AG10803 (cell line): ENCODE measurements around the gene MEIS1.

ENCODE experiments used
- DNase-seq: peaks from one replicate; pipeline ENCODE4 v3.0.0; 2010; ENCODE audit warnings: low read depth
- H3K4me3 ChIP-seq: 2 replicates; pipeline ENCODE4 v1.5.1; 2011; ENCODE audit warnings: mild to moderate bottlenecking, low read length, control low read depth
- CTCF ChIP-seq: conservative IDR thresholded peaks from 2 replicates; pipeline ENCODE4 v1.5.1; 2011; ENCODE audit warnings: mild to moderate bottlenecking, low read length, control low read depth, inconsistent platforms

The MEIS1 gene

GRCh38 chr2:66445925-66446871 lies 11.3 kb downstream of the MEIS1 start:
- H3K4me3 ChIP-seq = peak overlapping the region; percentile 88
- DNase-seq = peak; percentile 72

GRCh38 chr2:66446941-66447340 lies 12.0 kb downstream of the MEIS1 start:
- peak overlapping the region; percentile 88 for H3K4me3 ChIP-seq
- peak; percentile 34 for DNase-seq
- no peak for TF ChIP-seq CTCF

More at GRCh38 chr2:66445925-66446871, 11.3 kb downstream of the MEIS1 start:
- TF ChIP-seq CTCF = no peak

GRCh38 chr2:66447677-66448076 lies 12.8 kb downstream of the MEIS1 start:
- no peak for DNase-seq
- H3K4me3 ChIP-seq = peak overlapping the region; percentile 88
- no peak for TF ChIP-seq CTCF

- no peak overlapping the region; the same call in 1 of the 2 replicates for H3K4me3 ChIP-seq
- no peak for TF ChIP-seq CTCF
- no peak for DNase-seq
Observed at GRCh38 chr2:66448136-66448991, 13.4 kb downstream of the MEIS1 start.

GRCh38 chr2:66452214-66452613 lies 17.3 kb downstream of the MEIS1 start:
- H3K4me3 ChIP-seq = no peak overlapping the region
- TF ChIP-seq CTCF = no peak
- DNase-seq = no peak

GRCh38 chr2:66452917-66453316 lies 18.0 kb downstream of the MEIS1 start:
- DNase-seq = no peak
- H3K4me3 ChIP-seq = no peak overlapping the region
- TF ChIP-seq CTCF = no peak
